NCI-H2107 treated with DMSO at 0.1 percent for 48 hours (cell line): ENCODE data around the gene HSPA1B.
"Not testable (repeated sequence)": the region's sequence is repeated elsewhere in the genome, so short reads cannot be mapped to it uniquely, and the experiment has no call there.

Experiments used
- DNase-seq: peaks from one replicate; lab custom pipeline; 2025; ENCODE audit not compliant: unreplicated experiment; lab: John Stamatoyannopoulos, UW

The HSPA1B gene

DNA sequence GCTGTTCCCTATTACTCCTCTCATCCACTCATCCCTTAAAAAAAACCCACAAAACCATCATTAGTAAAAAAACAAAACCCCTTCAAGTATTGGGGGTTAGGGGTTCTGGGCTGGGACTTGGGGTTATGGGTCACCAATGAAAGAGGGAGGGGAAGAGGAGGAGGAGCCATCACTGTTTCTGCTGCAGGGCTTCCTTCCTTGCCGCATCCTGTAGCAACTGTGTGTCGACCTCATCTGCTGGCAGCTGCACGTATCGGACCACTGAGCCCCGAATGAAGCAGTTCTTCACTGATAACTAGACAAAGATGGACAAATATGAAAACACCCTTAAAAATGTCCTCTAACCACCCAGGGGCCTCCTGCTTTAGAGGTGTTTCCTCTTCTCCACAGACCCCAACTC, 29.9 kb upstream of the HSPA1B start:
- no peak for DNase-seq

GRCh38 chr6:31799781-31800180, 27.8 kb upstream of the HSPA1B start:
- no peak for DNase-seq

DNA sequence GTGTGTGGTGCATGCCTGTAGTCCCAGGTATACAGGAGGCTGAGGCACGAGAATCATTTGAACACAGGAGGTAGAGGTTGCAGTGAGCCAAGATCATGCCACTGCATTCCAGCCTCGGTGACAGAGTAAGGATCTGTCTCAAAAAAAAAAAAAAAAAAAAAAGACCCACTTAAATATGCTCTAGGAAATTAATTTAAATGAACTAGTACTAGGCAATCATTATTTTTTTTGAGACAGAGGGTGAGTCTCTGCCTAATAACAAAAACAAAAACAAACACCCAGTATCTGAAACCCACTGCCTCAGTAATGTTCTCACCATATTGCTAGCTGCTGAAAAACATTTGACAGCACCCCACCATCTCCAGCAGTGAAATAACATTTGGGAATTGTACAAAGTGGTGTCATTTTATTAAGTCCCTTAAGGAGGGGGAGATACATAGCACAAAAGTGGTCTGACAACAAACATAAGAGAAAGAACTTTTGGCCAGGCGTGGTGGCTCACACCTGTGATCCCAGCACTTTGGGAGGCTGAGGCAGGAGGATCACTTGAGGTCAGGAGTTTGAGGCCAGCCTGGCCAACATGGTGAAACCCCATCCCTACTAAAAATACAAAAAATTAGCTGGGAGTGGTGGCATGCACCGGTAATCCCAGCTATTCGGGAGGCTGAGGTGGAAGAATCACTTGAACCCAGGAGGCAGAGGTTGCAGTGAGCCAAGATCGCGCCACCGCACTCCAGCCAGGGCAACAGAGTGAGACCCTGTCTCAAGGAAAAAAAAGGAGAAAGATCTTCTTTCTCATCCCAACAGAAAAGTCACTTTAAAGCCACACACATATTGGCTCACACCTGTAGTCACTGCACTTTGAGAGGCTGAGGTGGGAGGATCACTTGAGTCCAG, 26.3 kb upstream of the HSPA1B start:
- not testable (repeated sequence) for DNase-seq

GRCh38 chr6:31805939-31806469, 21.5 kb upstream of the HSPA1B start:
- no peak for DNase-seq

DNA sequence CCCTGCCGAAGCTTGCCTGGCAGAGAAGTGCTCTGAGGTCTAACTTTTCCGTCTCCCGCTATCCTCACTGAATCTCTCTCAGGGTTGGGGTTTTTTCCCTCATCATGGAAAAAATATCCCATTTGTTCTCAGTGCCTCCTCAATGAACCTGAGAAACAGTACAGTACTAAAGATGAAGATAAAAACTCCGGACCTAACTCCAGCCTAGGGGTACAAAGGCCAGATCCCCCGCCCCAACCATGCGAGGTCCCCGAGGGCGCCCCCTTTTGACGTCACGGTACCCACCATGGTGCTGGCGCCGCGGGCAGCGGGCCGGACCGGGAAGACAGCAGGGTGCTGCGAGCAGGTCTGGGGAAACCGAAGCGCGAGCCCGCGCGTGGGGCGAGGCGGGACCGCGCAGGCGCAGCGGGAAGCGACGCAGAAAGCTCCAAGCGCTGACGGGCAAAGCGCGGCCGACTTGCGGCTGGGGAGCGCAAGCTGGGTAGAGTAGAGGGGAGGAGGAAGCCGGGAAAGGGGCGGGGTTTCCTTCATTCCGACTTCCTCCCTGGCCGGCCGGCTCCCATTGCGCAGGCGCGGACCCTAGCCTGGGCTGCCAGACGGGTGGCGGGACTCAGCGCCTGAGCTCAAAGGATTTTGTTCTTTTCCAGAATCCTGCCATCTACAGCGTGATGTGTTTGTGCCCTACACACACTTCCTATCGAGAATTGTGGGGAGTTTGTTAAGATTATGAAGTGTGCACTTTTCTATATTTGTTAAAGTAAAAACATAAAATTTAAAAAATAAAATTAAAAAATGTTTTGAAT, 20.9 kb upstream of the HSPA1B start, which contains the start of gene LSM2:
Gene LSM2, minus strand, starts transcription at position 497 of the 803 bp plus-strand sequence. Its CDS starts 209 bp downstream, at position 288.
- peak; percentile 68 for DNase-seq

DNA sequence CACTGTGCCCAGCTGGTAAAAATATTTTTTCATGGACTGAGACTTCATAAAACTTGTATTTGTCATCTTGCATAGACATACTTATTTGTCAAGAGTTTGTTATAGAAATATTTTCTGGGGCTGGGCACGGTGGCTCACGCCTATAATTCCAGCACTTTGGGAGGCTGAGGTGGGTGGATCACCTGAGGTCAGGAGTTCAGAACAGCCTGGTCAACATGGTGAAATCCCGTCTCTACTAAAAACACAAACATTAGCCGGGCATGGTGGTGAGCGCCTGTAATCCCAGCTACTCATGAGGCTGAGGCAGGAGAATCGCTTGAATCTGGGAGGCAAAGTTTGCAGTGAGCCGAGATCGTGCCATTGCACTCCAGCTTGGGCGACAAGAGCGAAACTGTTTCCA, 18.9 kb upstream of the HSPA1B start:
- not testable (repeated sequence) for DNase-seq

GRCh38 chr6:31811645-31812044, 15.9 kb upstream of the HSPA1B start:
- DNase-seq: no peak

- DNase-seq: no peak
Measured at GRCh38 chr6:31813465-31813849, 14.1 kb upstream of the HSPA1B start.

- peak; percentile 61 for DNase-seq
Measured at GRCh38 chr6:31814677-31815024, 12.9 kb upstream of the HSPA1B start.

GRCh38 chr6:31815025-31815838, 12.3 kb upstream of the HSPA1B start, which contains the start of the genes HSPA1A and HSPA1L:
TSS of gene HSPA1A (plus strand) at chr6:31815543. CDS start at chr6:31815757, 214 bp downstream.
TSS of gene HSPA1L (minus strand) at chr6:31815283. CDS start at chr6:31811972, 3,311 bp downstream.
- DNase-seq: no peak

DNA sequence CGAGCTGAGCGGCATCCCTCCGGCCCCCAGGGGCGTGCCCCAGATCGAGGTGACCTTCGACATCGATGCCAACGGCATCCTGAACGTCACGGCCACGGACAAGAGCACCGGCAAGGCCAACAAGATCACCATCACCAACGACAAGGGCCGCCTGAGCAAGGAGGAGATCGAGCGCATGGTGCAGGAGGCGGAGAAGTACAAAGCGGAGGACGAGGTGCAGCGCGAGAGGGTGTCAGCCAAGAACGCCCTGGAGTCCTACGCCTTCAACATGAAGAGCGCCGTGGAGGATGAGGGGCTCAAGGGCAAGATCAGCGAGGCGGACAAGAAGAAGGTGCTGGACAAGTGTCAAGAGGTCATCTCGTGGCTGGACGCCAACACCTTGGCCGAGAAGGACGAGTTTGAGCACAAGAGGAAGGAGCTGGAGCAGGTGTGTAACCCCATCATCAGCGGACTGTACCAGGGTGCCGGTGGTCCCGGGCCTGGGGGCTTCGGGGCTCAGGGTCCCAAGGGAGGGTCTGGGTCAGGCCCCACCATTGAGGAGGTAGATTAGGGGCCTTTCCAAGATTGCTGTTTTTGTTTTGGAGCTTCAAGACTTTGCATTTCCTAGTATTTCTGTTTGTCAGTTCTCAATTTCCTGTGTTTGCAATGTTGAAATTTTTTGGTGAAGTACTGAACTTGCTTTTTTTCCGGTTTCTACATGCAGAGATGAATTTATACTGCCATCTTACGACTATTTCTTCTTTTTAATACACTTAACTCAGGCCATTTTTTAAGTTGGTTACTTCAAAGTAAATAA, 10.2 kb upstream of the HSPA1B start:
- not testable (repeated sequence) for DNase-seq

DNA sequence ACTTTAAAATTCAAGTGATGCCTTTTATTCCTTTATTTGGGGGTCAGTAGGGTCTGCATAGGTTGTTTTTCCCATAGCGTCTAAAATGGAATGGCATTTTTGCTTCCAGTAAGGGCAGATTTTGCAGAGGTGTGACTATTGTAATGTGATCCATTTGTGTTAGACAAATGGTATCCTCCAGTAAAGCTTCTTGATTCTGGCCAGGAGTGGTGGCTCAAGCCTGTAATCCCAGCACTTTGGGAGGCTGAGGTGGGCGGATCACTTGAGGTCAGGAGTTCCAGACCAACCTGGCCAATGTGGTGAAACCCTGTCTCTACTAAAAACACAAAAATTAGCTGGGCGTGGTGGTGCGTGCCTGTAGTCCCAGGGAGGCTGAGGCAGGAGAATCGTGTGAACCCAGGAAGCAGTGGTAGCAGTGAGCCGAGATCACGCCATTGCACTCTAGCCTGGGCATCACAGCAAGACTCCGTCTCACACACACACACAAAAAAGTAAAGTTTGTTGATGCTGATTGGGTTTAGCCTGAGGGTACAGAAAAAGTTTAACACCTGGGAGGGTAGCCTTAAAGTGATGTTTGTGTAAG, 9.5 kb upstream of the HSPA1B start:
- DNase-seq: not testable (repeated sequence)

DNA sequence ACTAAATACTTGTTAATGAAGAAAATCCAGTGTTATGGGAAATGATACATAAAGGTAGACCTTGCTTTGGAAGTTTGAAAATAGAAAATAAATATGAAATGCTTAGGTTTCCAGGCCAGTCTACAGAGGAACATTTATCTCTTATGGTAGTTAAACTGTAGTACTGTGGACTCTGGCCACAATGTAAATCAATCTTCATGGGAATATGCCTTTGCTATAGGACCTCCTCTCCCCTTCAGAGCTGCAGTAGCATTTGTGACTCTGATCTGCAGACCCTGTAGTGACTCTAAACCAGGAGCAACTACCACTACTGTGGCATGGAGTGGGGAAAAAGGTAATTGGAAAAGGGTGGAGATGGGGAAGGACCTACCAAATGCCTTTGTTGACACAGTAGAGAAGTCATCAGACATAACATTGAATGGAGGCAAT, 7.7 kb upstream of the HSPA1B start:
- DNase-seq: no peak

DNA sequence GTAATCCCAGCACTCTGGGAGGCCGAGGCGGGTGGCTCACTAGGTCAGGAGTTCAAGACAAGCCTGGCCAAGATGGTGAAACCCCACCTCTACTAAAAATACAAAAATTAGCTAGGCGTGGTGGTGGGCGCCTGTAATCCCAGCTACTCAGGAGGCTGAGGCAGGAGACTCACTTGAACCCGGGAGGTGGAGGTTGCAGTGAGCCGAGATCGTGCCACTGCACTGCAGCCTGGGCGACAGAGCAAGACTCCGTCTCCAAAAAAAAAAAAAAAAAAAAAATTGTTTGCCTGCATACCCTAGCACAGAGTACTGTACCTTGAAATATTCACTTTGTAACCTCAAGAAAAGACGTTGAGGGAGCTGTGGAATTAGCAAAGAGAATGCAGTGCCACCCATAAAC, 7.1 kb upstream of the HSPA1B start:
- DNase-seq: not testable (repeated sequence)

GRCh38 chr6:31821301-31822035, 6.1 kb upstream of the HSPA1B start:
- DNase-seq: peak; percentile 18

- DNase-seq: no peak
Measured at GRCh38 chr6:31822036-31822821, 5.3 kb upstream of the HSPA1B start.

GRCh38 chr6:31823592-31824196, 3.8 kb upstream of the HSPA1B start:
- DNase-seq: not testable (repeated sequence)

GRCh38 chr6:31825553-31825952, 2.0 kb upstream of the HSPA1B start:
- DNase-seq: no peak
